HCT116 (cell line): ENCODE results near the gene CPNE8. TPM values are rescaled to one million over a fixed set of nuclear protein-coding genes. Genes with fewer than 3 reads are reported as not detected.

Experiments used
- ATAC-seq: fragments of 200-7000 bp; cut with Tn5 transposase; 2 replicates; pipeline ENCODE4 v1.9.1; 2020; ENCODE audit warnings: mild to moderate bottlenecking, moderate library complexity
- BruUV-seq: library from RNA; stranded (reverse); fragments of 400-500 nt; replicated peaks from 2 replicates; lab custom pipeline; 2021; lab: Mats Ljungman, UMichigan
- CTCF ChIA-PET: fragments of 300-600 bp; sonication (Branson Sonifier 250); formaldehyde crosslinking; loops from one replicate; lab custom pipeline; 2021; ENCODE audit warnings: antibody characterized with exemption; lab: Charles Lee
- POLR2A ChIA-PET: fragments of 300-600, 350-600 bp; sonication (Branson Sonifier 250); formaldehyde crosslinking; loops from one replicate; lab custom pipeline; 2021; ENCODE audit warnings: antibody characterized with exemption; lab: Charles Lee
- RAD21 ChIA-PET, 2 experiments: fragments of 300-600 bp; sonication (Branson Sonifier 250); formaldehyde crosslinking; loops; one replicate each; lab custom pipeline; 2023; ENCODE audit warnings: low total read pairs in 2 of 2; ENCODE audit not compliant: uncharacterized antibody in 2 of 2, unreplicated experiment in 2 of 2, low non-redundant PET in 1 of 2; lab: Charles Lee
- DNase-seq: peaks from one replicate; pipeline ENCODE4 v3.0.0-alpha.2; 2010; ENCODE audit warnings: low read depth, low spot score
- H2AFZ ChIP-seq: fragments of 200-600 bp; shearing (Covaris generic), sonication (generic); 2 replicates; pipeline ENCODE4 v1.6.1; 2017; ENCODE audit warnings: low read depth, mixed run types, mixed read lengths, antibody characterized with exemption, low read length; ENCODE audit not compliant: poor library complexity, severe bottlenecking
- H3K27ac ChIP-seq: 2 replicates; pipeline ENCODE4 v1.5.1; 2012; ENCODE audit warnings: low read depth, low read length
- H3K27me3 ChIP-seq: fragments of 200-600 bp; sonication (generic); 2 replicates; pipeline ENCODE4 v1.6.1; 2016; ENCODE audit warnings: mixed run types, low read length, mixed read lengths; ENCODE audit not compliant: insufficient read depth
- H3K36me3 ChIP-seq, 2 experiments: fragments of 200-500 bp in 1 of 2; fragments of 200-600 bp in 1 of 2; sonication (Bioruptor generic) in 1 of 2; sonication (generic) in 1 of 2; 2 replicates each; pipeline versions ENCODE4 v1.5.1 to v1.6.1; 2014 to 2016; ENCODE audit warnings: low read length in 2 of 2, inconsistent platforms in 1 of 2, mixed read lengths in 1 of 2, mixed run types in 1 of 2; ENCODE audit not compliant: insufficient read depth in 2 of 2, control insufficient read depth in 1 of 2
- H3K4me1 ChIP-seq, 2 experiments: fragments of 200-600 bp in 1 of 2; sonication (generic) in 1 of 2; 2 replicates each; pipeline versions ENCODE4 v1.5.1 to v1.6.1; 2012 to 2017; ENCODE audit warnings: low read length in 2 of 2, inconsistent platforms in 1 of 2, mild to moderate bottlenecking in 1 of 2, mixed read lengths in 1 of 2, mixed run types in 1 of 2, moderate library complexity in 1 of 2; ENCODE audit not compliant: insufficient read depth in 2 of 2, control insufficient read depth in 1 of 2
- H3K4me2 ChIP-seq: fragments of 200-600 bp; sonication (generic); 2 replicates; pipeline ENCODE4 v1.6.1; 2017; ENCODE audit warnings: mixed run types, low read length, mixed read lengths
- H3K4me3 ChIP-seq, 2 experiments: fragments of 200-600 bp in 1 of 2; sonication (generic) in 1 of 2; replicated peaks in 1 of 2; 2 replicates each; pipeline ENCODE4 v1.5.1; 2011 to 2016; ENCODE audit warnings: low read length in 2 of 2, control low read depth in 1 of 2, low read depth in 1 of 2, mild to moderate bottlenecking in 1 of 2, mixed read lengths in 1 of 2, mixed run types in 1 of 2
- H3K79me2 ChIP-seq: fragments of 200-600 bp; sonication (generic); 2 replicates; pipeline ENCODE4 v1.6.1; 2017; ENCODE audit warnings: mild to moderate bottlenecking, mixed run types, low read length, moderate library complexity, mixed read lengths; ENCODE audit not compliant: insufficient read depth
- H3K9ac ChIP-seq: fragments of 200-600 bp; sonication (generic); 2 replicates; pipeline ENCODE4 v1.6.1; 2016; ENCODE audit warnings: low read length, mixed read lengths
- H3K9me2 ChIP-seq: fragments of 200-600 bp; sonication (generic), shearing (Covaris generic); 2 replicates; pipeline ENCODE4 v1.6.1; 2017; ENCODE audit warnings: mixed run types, mild to moderate bottlenecking, moderate library complexity; ENCODE audit not compliant: insufficient read depth
- H3K9me3 ChIP-seq, 2 experiments: fragments of 200-500 bp in 1 of 2; fragments of 200-600 bp in 1 of 2; sonication (Bioruptor generic) in 1 of 2; sonication (generic) in 1 of 2; 2 replicates each; pipeline ENCODE4 v1.6.1; 2014 to 2017; ENCODE audit warnings: low read length in 2 of 2, mixed read lengths in 2 of 2, inconsistent platforms in 1 of 2, low read depth in 1 of 2, mild to moderate bottlenecking in 1 of 2, mixed run types in 1 of 2, moderate library complexity in 1 of 2; ENCODE audit not compliant: control insufficient read depth in 1 of 2, insufficient read depth in 1 of 2
- H4K20me1 ChIP-seq: fragments of 200-600 bp; sonication (generic), shearing (Covaris generic); 2 replicates; pipeline ENCODE4 v1.6.1; 2017; ENCODE audit warnings: mixed run types, mild to moderate bottlenecking, moderate library complexity; ENCODE audit not compliant: insufficient read depth
- EGR1 ChIP-seq: IDR thresholded peaks from 2 replicates; pipeline ENCODE4 v1.6.1; 2012; ENCODE audit warnings: low read depth
- EZH2phosphoT487 ChIP-seq: fragments of 200-600 bp; IDR thresholded peaks from 2 replicates; pipeline ENCODE4 v1.6.1; 2018; ENCODE audit warnings: antibody characterized with exemption, borderline replicate concordance
- RAD21 ChIP-seq: IDR thresholded peaks from 2 replicates; pipeline ENCODE4 v1.6.1; 2012; ENCODE audit warnings: low read depth, mild to moderate bottlenecking
- TCF7L2 ChIP-seq: IDR thresholded peaks from 2 replicates; pipeline ENCODE4 v1.7.0; 2011; ENCODE audit warnings: borderline replicate concordance, inconsistent platforms; ENCODE audit not compliant: insufficient read depth, insufficient read length; ENCODE audit errors: extremely low read depth
- intact Hi-C: fragments of 100-400 bp; cut with micrococcal nuclease; formaldehyde crosslinking; loops from 2 replicates; pipeline ENCODE4 v1.10.0; 2022
- total RNA-seq: library from RNA; stranded (reverse); gene quantifications from one replicate; pipeline ENCODE4 v1.2.1, GENCODE V29; 2021; ENCODE audit not compliant: unreplicated experiment
- TF ChIP-seq, protein P1 (sequence below): IDR thresholded peaks from 2 replicates; pipeline ENCODE4 v1.6.1; 2012

CPNE8 gene
- total RNA-seq, 1 experiment from 2014 or later = 14.2 TPM

GRCh38 chr12:38907201-38907923 is 2.0 kb upstream of the CPNE8 start:
- TF ChIP-seq, protein P1, sequence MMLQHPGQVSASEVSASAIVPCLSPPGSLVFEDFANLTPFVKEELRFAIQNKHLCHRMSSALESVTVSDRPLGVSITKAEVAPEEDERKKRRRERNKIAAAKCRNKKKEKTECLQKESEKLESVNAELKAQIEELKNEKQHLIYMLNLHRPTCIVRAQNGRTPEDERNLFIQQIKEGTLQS = no peak
- TF ChIP-seq RAD21 (no peak), EZH2phosphoT487 (no peak), EGR1 (no peak), TCF7L2 (no peak)
- TF ChIP-seq, all 23 proteins: peak for 0
- DNase-seq (no peak), ATAC-seq (no peak)
- Histone ChIP-seq H3K9ac (peak overlapping the region; percentile 75), H3K9me3 (no peaks in the 10 kb centered on the region), H3K79me2 (peaks cover 16% of the 10 kb centered on the region), H3K36me3 (no peaks in the 10 kb centered on the region), H4K20me1 (no peaks in the 10 kb centered on the region), H3K9me2 (no peaks in the 10 kb centered on the region), H3K4me1 (peaks cover 7 to 27% of the 10 kb centered on the region in 2 experiments), H2AFZ (peak overlapping the region; percentile 99), H3K27me3 (no peaks in the 10 kb centered on the region), H3K4me3 (peak overlapping the region; percentile 80 to 83), H3K27ac (peak overlapping the region; percentile 95; the same call in 1 of the 2 replicates), H3K4me2 (peak overlapping the region; percentile 99)
- CTCF ChIA-PET = interaction anchor here (0.9 to 4.4 kb wide), 12 partner anchors 8 to 369 kb away, joined by 3 to 33 read pairs (median 7); no protein-coding TSS in a partner anchor
- RAD21 ChIA-PET = interaction anchor here in 1 of 2 experiments (1.2 to 1.3 kb wide), 2 partner anchors 14 to 196 kb away, joined by 4 to 6 read pairs; no protein-coding TSS in a partner anchor
- intact Hi-C loops = loop anchor here (2.0 to 5.0 kb wide), 6 partner anchors 195 to 770 kb away; no protein-coding TSS in a partner anchor
- POLR2A ChIA-PET = no interaction called here
- no TSS peak for BruUV-seq
